Fibroblast of skin of left quadriceps (primary cell): ENCODE measurements around the gene DEPP1.

Experiments used
- DNase-seq, 2 experiments: peaks; one replicate each; pipeline ENCODE4 v3.0.0-alpha.2; 2013; ENCODE audit warnings: low read depth in 2 of 2

Gene DEPP1

GRCh38 chr10:44979281-44980191 lies 927 bp upstream of the DEPP1 start:
- no peak for DNase-seq

- no peak for DNase-seq
Measured at GRCh38 chr10:44978213-44978569, 418 bp downstream of the DEPP1 start.

GRCh38 chr10:44977287-44978212 lies 1.1 kb downstream of the DEPP1 start:
- no peak for DNase-seq

GRCh38 chr10:44976352-44977198 lies 2.0 kb downstream of the DEPP1 start:
- DNase-seq, result no peak

- peak; percentile 25 to 39 for DNase-seq
Measured at GRCh38 chr10:44975431-44976331, 2.9 kb downstream of the DEPP1 start.

- DNase-seq, result peak in 1 of 2 experiments; percentile 18
Measured at GRCh38 chr10:44974628-44975430, 3.8 kb downstream of the DEPP1 start.

GRCh38 chr10:44974082-44974627 lies 4.5 kb downstream of the DEPP1 start:
- DNase-seq, result no peak

GRCh38 chr10:44973323-44974081 lies 5.1 kb downstream of the DEPP1 start:
- no peak for DNase-seq

- no peak for DNase-seq
Measured at GRCh38 chr10:44972874-44973306, 5.7 kb downstream of the DEPP1 start.

- no peak for DNase-seq
Measured at GRCh38 chr10:44971935-44972757, 6.5 kb downstream of the DEPP1 start.

- no peak for DNase-seq
Measured at GRCh38 chr10:44971434-44971833, 7.2 kb downstream of the DEPP1 start.

GRCh38 chr10:44970812-44971395 lies 7.7 kb downstream of the DEPP1 start:
- no peak for DNase-seq

- no peak for DNase-seq
Measured at GRCh38 chr10:44969854-44970253, 8.8 kb downstream of the DEPP1 start.

GRCh38 chr10:44968500-44969400 lies 9.9 kb downstream of the DEPP1 start:
- no peak for DNase-seq

- no peak for DNase-seq
Measured at GRCh38 chr10:44968091-44968490, 10.5 kb downstream of the DEPP1 start.

- no peak for DNase-seq
Measured at GRCh38 chr10:44967616-44968015, 11.0 kb downstream of the DEPP1 start.
